ENCODE results near the gene SHISA2.

Gene SHISA2

GRCh38 chr13:26048741-26049140 lies 3.1 kb downstream of the SHISA2 start:
- Histone ChIP-seq H3K9me3 (ENCODE audit: control insufficient read depth in 2 of 2, low read length in 2 of 2) (no peaks in the 10 kb centered on the region), H3K4me3 (ENCODE audit: low read length in 2 of 2) (no peak overlapping the region), H3K9ac (ENCODE audit: low read length in 2 of 2) (no peak overlapping the region), H3K4me1 (ENCODE audit: control insufficient read depth, insufficient read depth, low read length) (peaks cover 25% of the 10 kb centered on the region), H3K36me3 (ENCODE audit: control insufficient read depth in 2 of 2, insufficient read depth in 2 of 2, low read length in 2 of 2) (no peaks in the 10 kb centered on the region), H3K27me3 (ENCODE audit: control insufficient read depth in 1 of 2, insufficient read depth in 2 of 2, low read length in 2 of 2) (peaks cover 38 to 44% of the 10 kb centered on the region in 2 donors), H3K27ac (ENCODE audit: low read length) (no peak overlapping the region)

- H3K4me3 ChIP-seq (ENCODE audit: low read length in 2 of 2): no peak overlapping the region
- H3K9ac ChIP-seq (ENCODE audit: low read length in 2 of 2): no peak overlapping the region
- H3K27me3 ChIP-seq (ENCODE audit: control insufficient read depth in 1 of 2, insufficient read depth in 2 of 2, low read length in 2 of 2): peaks cover 34 to 41% of the 10 kb centered on the region in 2 donors
- no peaks in the 10 kb centered on the region for H3K9me3 ChIP-seq (ENCODE audit: control insufficient read depth in 2 of 2, low read length in 2 of 2)
- H3K4me1 ChIP-seq (ENCODE audit: control insufficient read depth, insufficient read depth, low read length): peaks cover 23% of the 10 kb centered on the region
- H3K36me3 ChIP-seq (ENCODE audit: control insufficient read depth in 2 of 2, insufficient read depth in 2 of 2, low read length in 2 of 2): no peaks in the 10 kb centered on the region
- no peak overlapping the region for H3K27ac ChIP-seq (ENCODE audit: low read length)
These were observed 4.8 kb downstream of the SHISA2 start for GRCh38 chr13:26047040-26047439.

GRCh38 chr13:26046639-26047038 lies 5.2 kb downstream of the SHISA2 start:
- peaks cover 22% of the 10 kb centered on the region for H3K4me1 ChIP-seq (ENCODE audit: control insufficient read depth, insufficient read depth, low read length)
- H3K4me3 ChIP-seq (ENCODE audit: low read length in 2 of 2): no peak overlapping the region
- peaks cover 33 to 41% of the 10 kb centered on the region in 2 donors for H3K27me3 ChIP-seq (ENCODE audit: control insufficient read depth in 1 of 2, insufficient read depth in 2 of 2, low read length in 2 of 2)
- no peaks in the 10 kb centered on the region for H3K9me3 ChIP-seq (ENCODE audit: control insufficient read depth in 2 of 2, low read length in 2 of 2)
- no peak overlapping the region for H3K27ac ChIP-seq (ENCODE audit: low read length)
- no peaks in the 10 kb centered on the region for H3K36me3 ChIP-seq (ENCODE audit: control insufficient read depth in 2 of 2, insufficient read depth in 2 of 2, low read length in 2 of 2)
- H3K9ac ChIP-seq (ENCODE audit: low read length in 2 of 2): no peak overlapping the region

GRCh38 chr13:26045142-26045541 lies 6.7 kb downstream of the SHISA2 start:
- H3K9me3 ChIP-seq (ENCODE audit: control insufficient read depth in 2 of 2, low read length in 2 of 2): no peaks in the 10 kb centered on the region
- no peak overlapping the region for H3K27ac ChIP-seq (ENCODE audit: low read length)
- no peaks in the 10 kb centered on the region for H3K36me3 ChIP-seq (ENCODE audit: control insufficient read depth in 2 of 2, insufficient read depth in 2 of 2, low read length in 2 of 2)
- H3K9ac ChIP-seq (ENCODE audit: low read length in 2 of 2): no peak overlapping the region
- H3K27me3 ChIP-seq (ENCODE audit: control insufficient read depth in 1 of 2, insufficient read depth in 2 of 2, low read length in 2 of 2): peaks cover 29 to 30% of the 10 kb centered on the region in 2 donors
- H3K4me1 ChIP-seq (ENCODE audit: control insufficient read depth, insufficient read depth, low read length): peaks cover 10% of the 10 kb centered on the region
- no peak overlapping the region for H3K4me3 ChIP-seq (ENCODE audit: low read length in 2 of 2)

GRCh38 chr13:26042785-26043184 lies 9.0 kb downstream of the SHISA2 start:
- Histone ChIP-seq H3K9ac (ENCODE audit: low read length in 2 of 2) (no peak overlapping the region), H3K36me3 (ENCODE audit: control insufficient read depth in 2 of 2, insufficient read depth in 2 of 2, low read length in 2 of 2) (no peaks in the 10 kb centered on the region), H3K27me3 (ENCODE audit: control insufficient read depth in 1 of 2, insufficient read depth in 2 of 2, low read length in 2 of 2) (peaks cover 11 to 13% of the 10 kb centered on the region in 2 donors), H3K9me3 (ENCODE audit: control insufficient read depth in 2 of 2, low read length in 2 of 2) (no peaks in the 10 kb centered on the region), H3K4me3 (ENCODE audit: low read length in 2 of 2) (no peak overlapping the region), H3K27ac (ENCODE audit: low read length) (no peak overlapping the region), H3K4me1 (ENCODE audit: control insufficient read depth, insufficient read depth, low read length) (no peaks in the 10 kb centered on the region)

- Histone ChIP-seq H3K27me3 (ENCODE audit: control insufficient read depth in 1 of 2, insufficient read depth in 2 of 2, low read length in 2 of 2) (peaks cover 3 to 4% of the 10 kb centered on the region in 2 donors), H3K4me3 (ENCODE audit: low read length in 2 of 2) (no peak overlapping the region), H3K27ac (ENCODE audit: low read length) (no peak overlapping the region), H3K4me1 (ENCODE audit: control insufficient read depth, insufficient read depth, low read length) (no peaks in the 10 kb centered on the region), H3K9me3 (ENCODE audit: control insufficient read depth in 2 of 2, low read length in 2 of 2) (peaks cover 0 to 2% of the 10 kb centered on the region in 2 donors), H3K36me3 (ENCODE audit: control insufficient read depth in 2 of 2, insufficient read depth in 2 of 2, low read length in 2 of 2) (no peaks in the 10 kb centered on the region), H3K9ac (ENCODE audit: low read length in 2 of 2) (no peak overlapping the region)
These were observed 10.4 kb downstream of the SHISA2 start for GRCh38 chr13:26041444-26041843.

GRCh38 chr13:26038931-26039475 lies 12.8 kb downstream of the SHISA2 start:
- Histone ChIP-seq H3K27me3 (ENCODE audit: control insufficient read depth in 1 of 2, insufficient read depth in 2 of 2, low read length in 2 of 2) (peaks cover 2 to 4% of the 10 kb centered on the region in 2 donors), H3K4me1 (ENCODE audit: control insufficient read depth, insufficient read depth, low read length) (no peaks in the 10 kb centered on the region), H3K4me3 (ENCODE audit: low read length in 2 of 2) (no peak overlapping the region), H3K36me3 (ENCODE audit: control insufficient read depth in 2 of 2, insufficient read depth in 2 of 2, low read length in 2 of 2) (no peaks in the 10 kb centered on the region), H3K9me3 (ENCODE audit: control insufficient read depth in 2 of 2, low read length in 2 of 2) (peaks cover 0 to 3% of the 10 kb centered on the region in 2 donors), H3K27ac (ENCODE audit: low read length) (no peak overlapping the region), H3K9ac (ENCODE audit: low read length in 2 of 2) (no peak overlapping the region)

GRCh38 chr13:26037302-26037701 lies 14.5 kb downstream of the SHISA2 start:
- H3K27ac ChIP-seq (ENCODE audit: low read length): no peak overlapping the region
- H3K4me1 ChIP-seq (ENCODE audit: control insufficient read depth, insufficient read depth, low read length): no peaks in the 10 kb centered on the region
- no peak overlapping the region for H3K9ac ChIP-seq (ENCODE audit: low read length in 2 of 2)
- no peaks in the 10 kb centered on the region for H3K36me3 ChIP-seq (ENCODE audit: control insufficient read depth in 2 of 2, insufficient read depth in 2 of 2, low read length in 2 of 2)
- peaks cover 0 to 3% of the 10 kb centered on the region in 2 donors for H3K9me3 ChIP-seq (ENCODE audit: control insufficient read depth in 2 of 2, low read length in 2 of 2)
- no peak overlapping the region for H3K4me3 ChIP-seq (ENCODE audit: low read length in 2 of 2)
- peaks cover 0 to 2% of the 10 kb centered on the region in 2 donors for H3K27me3 ChIP-seq (ENCODE audit: control insufficient read depth in 1 of 2, insufficient read depth in 2 of 2, low read length in 2 of 2)

- Histone ChIP-seq H3K9me3 (ENCODE audit: control insufficient read depth in 2 of 2, low read length in 2 of 2) (peaks cover 0 to 3% of the 10 kb centered on the region in 2 donors), H3K27me3 (ENCODE audit: control insufficient read depth in 1 of 2, insufficient read depth in 2 of 2, low read length in 2 of 2) (peaks cover 0 to 2% of the 10 kb centered on the region in 2 donors), H3K9ac (ENCODE audit: low read length in 2 of 2) (no peak overlapping the region), H3K27ac (ENCODE audit: low read length) (no peak overlapping the region), H3K4me3 (ENCODE audit: low read length in 2 of 2) (no peak overlapping the region), H3K36me3 (ENCODE audit: control insufficient read depth in 2 of 2, insufficient read depth in 2 of 2, low read length in 2 of 2) (no peaks in the 10 kb centered on the region), H3K4me1 (ENCODE audit: control insufficient read depth, insufficient read depth, low read length) (no peaks in the 10 kb centered on the region)
These were observed 15.4 kb downstream of the SHISA2 start for GRCh38 chr13:26036383-26036782.

- peaks cover 2 to 3% of the 10 kb centered on the region in 2 donors for H3K9me3 ChIP-seq (ENCODE audit: control insufficient read depth in 2 of 2, low read length in 2 of 2)
- no peak overlapping the region for H3K27ac ChIP-seq (ENCODE audit: low read length)
- no peaks in the 10 kb centered on the region for H3K36me3 ChIP-seq (ENCODE audit: control insufficient read depth in 2 of 2, insufficient read depth in 2 of 2, low read length in 2 of 2)
- peaks cover 0 to 2% of the 10 kb centered on the region in 2 donors for H3K27me3 ChIP-seq (ENCODE audit: control insufficient read depth in 1 of 2, insufficient read depth in 2 of 2, low read length in 2 of 2)
- H3K9ac ChIP-seq (ENCODE audit: low read length in 2 of 2): no peak overlapping the region
- H3K4me3 ChIP-seq (ENCODE audit: low read length in 2 of 2): no peak overlapping the region
- H3K4me1 ChIP-seq (ENCODE audit: control insufficient read depth, insufficient read depth, low read length): no peaks in the 10 kb centered on the region
These were observed 17.8 kb downstream of the SHISA2 start for GRCh38 chr13:26034018-26034417.

GRCh38 chr13:26030331-26030730 lies 21.5 kb downstream of the SHISA2 start:
- Histone ChIP-seq H3K27ac (ENCODE audit: low read length) (no peak overlapping the region), H3K4me1 (ENCODE audit: control insufficient read depth, insufficient read depth, low read length) (no peaks in the 10 kb centered on the region), H3K4me3 (ENCODE audit: low read length in 2 of 2) (no peak overlapping the region), H3K9me3 (ENCODE audit: control insufficient read depth in 2 of 2, low read length in 2 of 2) (peaks cover 0 to 2% of the 10 kb centered on the region in 2 donors), H3K36me3 (ENCODE audit: control insufficient read depth in 2 of 2, insufficient read depth in 2 of 2, low read length in 2 of 2) (no peaks in the 10 kb centered on the region), H3K9ac (ENCODE audit: low read length in 2 of 2) (no peak overlapping the region), H3K27me3 (ENCODE audit: control insufficient read depth in 1 of 2, insufficient read depth in 2 of 2, low read length in 2 of 2) (peaks cover 0 to 2% of the 10 kb centered on the region in 2 donors)
